Testis (tissue), 2 donors: ENCODE results near the gene UBTD2.

ENCODE experiments used
- POLR2A ChIP-seq: fragments of 450-650 bp; IDR thresholded peaks from one replicate; pipeline ENCODE4 v1.6.1; 2017; ENCODE audit warnings: antibody characterized with exemption, mild to moderate bottlenecking, moderate library complexity
- TF ChIP-seq, protein P1 (sequence below), 3 experiments: fragments of 450-650 bp in 2 of 3; fragments of 200-600 bp in 1 of 3; sonication (generic) in 1 of 3; IDR thresholded peaks; one replicate each; pipeline ENCODE4 v1.5.1; 2016 to 2019; ENCODE audit warnings: antibody characterized with exemption in 3 of 3, mild to moderate bottlenecking in 2 of 3, moderate library complexity in 1 of 3

GRCh38 chr5:172299916-172300439 lies 16.4 kb upstream of the UBTD2 start:
- TF ChIP-seq, protein P1, sequence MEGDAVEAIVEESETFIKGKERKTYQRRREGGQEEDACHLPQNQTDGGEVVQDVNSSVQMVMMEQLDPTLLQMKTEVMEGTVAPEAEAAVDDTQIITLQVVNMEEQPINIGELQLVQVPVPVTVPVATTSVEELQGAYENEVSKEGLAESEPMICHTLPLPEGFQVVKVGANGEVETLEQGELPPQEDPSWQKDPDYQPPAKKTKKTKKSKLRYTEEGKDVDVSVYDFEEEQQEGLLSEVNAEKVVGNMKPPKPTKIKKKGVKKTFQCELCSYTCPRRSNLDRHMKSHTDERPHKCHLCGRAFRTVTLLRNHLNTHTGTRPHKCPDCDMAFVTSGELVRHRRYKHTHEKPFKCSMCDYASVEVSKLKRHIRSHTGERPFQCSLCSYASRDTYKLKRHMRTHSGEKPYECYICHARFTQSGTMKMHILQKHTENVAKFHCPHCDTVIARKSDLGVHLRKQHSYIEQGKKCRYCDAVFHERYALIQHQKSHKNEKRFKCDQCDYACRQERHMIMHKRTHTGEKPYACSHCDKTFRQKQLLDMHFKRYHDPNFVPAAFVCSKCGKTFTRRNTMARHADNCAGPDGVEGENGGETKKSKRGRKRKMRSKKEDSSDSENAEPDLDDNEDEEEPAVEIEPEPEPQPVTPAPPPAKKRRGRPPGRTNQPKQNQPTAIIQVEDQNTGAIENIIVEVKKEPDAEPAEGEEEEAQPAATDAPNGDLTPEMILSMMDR (IDR thresholded peaks at IDR 0.05), result no peak
- no peak for TF ChIP-seq POLR2A
